ENCODE data around the gene TRIM44. TPM values are rescaled to one million over a fixed set of nuclear protein-coding genes. Genes with fewer than 3 reads are reported as not detected.

The TRIM44 gene
- polyA plus RNA-seq, 1 experiment: 62.0 TPM

DNA sequence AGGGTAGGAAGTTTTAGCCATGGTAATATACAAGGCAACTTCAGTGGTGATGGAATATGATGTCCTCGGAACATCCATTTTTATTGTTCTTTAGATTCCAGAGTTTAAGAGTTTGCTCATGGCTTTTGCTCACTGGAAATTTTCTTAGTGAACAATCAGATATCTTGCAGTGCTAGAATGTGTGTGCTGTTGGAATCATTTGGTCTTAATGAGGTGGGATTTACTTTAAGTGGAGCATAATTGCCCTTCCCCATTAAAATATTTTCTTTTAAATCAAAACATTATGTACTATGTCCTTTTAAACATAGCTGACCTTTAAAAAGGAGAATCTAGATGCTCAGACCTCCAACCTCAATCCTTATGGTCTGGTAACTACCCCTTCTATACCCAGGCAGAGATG, 204.0 kb downstream of the TRIM44 start:
- Histone ChIP-seq H3K4me3 (ENCODE audit: low read depth, low read length) (no peak overlapping the region), H3K27me3 (ENCODE audit: control insufficient read depth, insufficient read depth, low read length) (no peaks in the 10 kb centered on the region), H3K36me3 (ENCODE audit: control insufficient read depth, insufficient read depth, low read length) (no peaks in the 10 kb centered on the region)
- ChIA-PET CTCF (no interaction called here), POLR2A (no interaction called here)
- TF ChIP-seq, protein P1, sequence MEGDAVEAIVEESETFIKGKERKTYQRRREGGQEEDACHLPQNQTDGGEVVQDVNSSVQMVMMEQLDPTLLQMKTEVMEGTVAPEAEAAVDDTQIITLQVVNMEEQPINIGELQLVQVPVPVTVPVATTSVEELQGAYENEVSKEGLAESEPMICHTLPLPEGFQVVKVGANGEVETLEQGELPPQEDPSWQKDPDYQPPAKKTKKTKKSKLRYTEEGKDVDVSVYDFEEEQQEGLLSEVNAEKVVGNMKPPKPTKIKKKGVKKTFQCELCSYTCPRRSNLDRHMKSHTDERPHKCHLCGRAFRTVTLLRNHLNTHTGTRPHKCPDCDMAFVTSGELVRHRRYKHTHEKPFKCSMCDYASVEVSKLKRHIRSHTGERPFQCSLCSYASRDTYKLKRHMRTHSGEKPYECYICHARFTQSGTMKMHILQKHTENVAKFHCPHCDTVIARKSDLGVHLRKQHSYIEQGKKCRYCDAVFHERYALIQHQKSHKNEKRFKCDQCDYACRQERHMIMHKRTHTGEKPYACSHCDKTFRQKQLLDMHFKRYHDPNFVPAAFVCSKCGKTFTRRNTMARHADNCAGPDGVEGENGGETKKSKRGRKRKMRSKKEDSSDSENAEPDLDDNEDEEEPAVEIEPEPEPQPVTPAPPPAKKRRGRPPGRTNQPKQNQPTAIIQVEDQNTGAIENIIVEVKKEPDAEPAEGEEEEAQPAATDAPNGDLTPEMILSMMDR (IDR thresholded peaks at IDR 0.05; ENCODE audit: insufficient read depth, low read depth, low read length): no peak
- DNase-seq (ENCODE audit: low read depth): no peak

Other genes with a start within 250 kb of the TRIM44 start
- gene SLC1A2, start 243.2 kb upstream of the TRIM44 start, polyA plus RNA-seq (2011; rRNA removed): 0.60 and 0.83 TPM in 2 replicates
- gene PAMR1, start 137.2 kb upstream of the TRIM44 start, polyA plus RNA-seq (2011; rRNA removed): 112 and 131 TPM in 2 replicates
- 4.8 and 6.1 TPM in 2 replicates for gene FJX1, start 44.3 kb upstream of the TRIM44 start, polyA plus RNA-seq (2011; rRNA removed)